RWPE2 (cell line): ENCODE data around the gene PLXNA4.

ENCODE experiments used
- ATAC-seq: fragments of 200-7000 bp; cut with Tn5 transposase; 3 replicates; pipeline ENCODE4 v1.9.1; 2021; ENCODE audit warnings: low read depth
- DNase-seq: peaks from one replicate; pipeline ENCODE4 v3.0.0-alpha.2; 2020; ENCODE audit warnings: low spot score
- H3K27ac ChIP-seq: fragments of 450-650 bp; 2 replicates; pipeline ENCODE4 v1.5.1; 2017; ENCODE audit warnings: mild to moderate bottlenecking; ENCODE audit not compliant: poor library complexity, severe bottlenecking
- H3K27me3 ChIP-seq: fragments of 250-450 bp; sonication (Bioruptor Pico); 2 replicates; pipeline ENCODE4 v1.5.1; 2021; ENCODE audit warnings: mild to moderate bottlenecking, moderate library complexity; ENCODE audit not compliant: insufficient read depth, poor library complexity, severe bottlenecking
- H3K36me3 ChIP-seq: fragments of 250-450 bp; sonication (Bioruptor Pico); 2 replicates; pipeline ENCODE4 v1.5.1; 2020; ENCODE audit warnings: low read depth, mild to moderate bottlenecking, moderate library complexity
- H3K4me1 ChIP-seq: fragments of 250-450 bp; sonication (Bioruptor Pico); 2 replicates; pipeline ENCODE4 v1.5.1; 2021; ENCODE audit warnings: mild to moderate bottlenecking, moderate library complexity; ENCODE audit not compliant: insufficient read depth, poor library complexity, severe bottlenecking
- H3K4me3 ChIP-seq: fragments of 250-450 bp; sonication (Bioruptor Pico); 2 replicates; pipeline ENCODE4 v1.5.1; 2021; ENCODE audit warnings: mild to moderate bottlenecking, moderate library complexity; ENCODE audit not compliant: severe bottlenecking
- H3K9me3 ChIP-seq: fragments of 250-450 bp; sonication (Bioruptor Pico); 2 replicates; pipeline ENCODE4 v1.5.1; 2021; ENCODE audit warnings: mild to moderate bottlenecking, moderate library complexity; ENCODE audit not compliant: severe bottlenecking
- TF ChIP-seq, protein P1 (sequence below): fragments of 450-650 bp; IDR thresholded peaks from one replicate; pipeline ENCODE4 v1.5.1; 2017; ENCODE audit warnings: mild to moderate bottlenecking, moderate library complexity; ENCODE audit not compliant: poor library complexity, severe bottlenecking

The PLXNA4 gene

DNA sequence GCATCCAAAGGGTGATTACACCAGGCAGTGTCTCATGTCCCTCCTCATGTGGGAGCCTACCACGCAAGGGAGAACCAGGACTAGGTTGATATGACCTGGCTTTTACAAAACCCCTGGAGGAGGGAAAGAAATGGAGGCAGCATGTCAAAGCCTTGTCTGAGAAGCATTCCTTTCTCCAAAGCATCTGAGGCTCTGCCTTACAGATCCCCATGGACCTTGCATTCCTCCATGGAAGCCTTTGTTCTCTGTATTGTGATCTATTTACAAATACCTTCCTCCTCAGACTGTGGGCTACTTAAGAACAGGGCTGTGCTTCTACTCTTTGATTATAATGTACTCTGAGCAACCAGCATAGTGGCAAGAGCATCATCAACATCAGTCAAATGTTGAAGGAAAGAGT is 197.0 kb downstream of the PLXNA4 start:
- Histone ChIP-seq H3K4me1 (no peaks in the 10 kb centered on the region), H3K4me3 (no peak overlapping the region), H3K27ac (no peak overlapping the region), H3K9me3 (no peaks in the 10 kb centered on the region), H3K27me3 (peaks cover 32% of the 10 kb centered on the region), H3K36me3 (no peaks in the 10 kb centered on the region)
- TF ChIP-seq, protein P1, sequence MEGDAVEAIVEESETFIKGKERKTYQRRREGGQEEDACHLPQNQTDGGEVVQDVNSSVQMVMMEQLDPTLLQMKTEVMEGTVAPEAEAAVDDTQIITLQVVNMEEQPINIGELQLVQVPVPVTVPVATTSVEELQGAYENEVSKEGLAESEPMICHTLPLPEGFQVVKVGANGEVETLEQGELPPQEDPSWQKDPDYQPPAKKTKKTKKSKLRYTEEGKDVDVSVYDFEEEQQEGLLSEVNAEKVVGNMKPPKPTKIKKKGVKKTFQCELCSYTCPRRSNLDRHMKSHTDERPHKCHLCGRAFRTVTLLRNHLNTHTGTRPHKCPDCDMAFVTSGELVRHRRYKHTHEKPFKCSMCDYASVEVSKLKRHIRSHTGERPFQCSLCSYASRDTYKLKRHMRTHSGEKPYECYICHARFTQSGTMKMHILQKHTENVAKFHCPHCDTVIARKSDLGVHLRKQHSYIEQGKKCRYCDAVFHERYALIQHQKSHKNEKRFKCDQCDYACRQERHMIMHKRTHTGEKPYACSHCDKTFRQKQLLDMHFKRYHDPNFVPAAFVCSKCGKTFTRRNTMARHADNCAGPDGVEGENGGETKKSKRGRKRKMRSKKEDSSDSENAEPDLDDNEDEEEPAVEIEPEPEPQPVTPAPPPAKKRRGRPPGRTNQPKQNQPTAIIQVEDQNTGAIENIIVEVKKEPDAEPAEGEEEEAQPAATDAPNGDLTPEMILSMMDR: no peak
- no peak for DNase-seq
- ATAC-seq: no peak

DNA sequence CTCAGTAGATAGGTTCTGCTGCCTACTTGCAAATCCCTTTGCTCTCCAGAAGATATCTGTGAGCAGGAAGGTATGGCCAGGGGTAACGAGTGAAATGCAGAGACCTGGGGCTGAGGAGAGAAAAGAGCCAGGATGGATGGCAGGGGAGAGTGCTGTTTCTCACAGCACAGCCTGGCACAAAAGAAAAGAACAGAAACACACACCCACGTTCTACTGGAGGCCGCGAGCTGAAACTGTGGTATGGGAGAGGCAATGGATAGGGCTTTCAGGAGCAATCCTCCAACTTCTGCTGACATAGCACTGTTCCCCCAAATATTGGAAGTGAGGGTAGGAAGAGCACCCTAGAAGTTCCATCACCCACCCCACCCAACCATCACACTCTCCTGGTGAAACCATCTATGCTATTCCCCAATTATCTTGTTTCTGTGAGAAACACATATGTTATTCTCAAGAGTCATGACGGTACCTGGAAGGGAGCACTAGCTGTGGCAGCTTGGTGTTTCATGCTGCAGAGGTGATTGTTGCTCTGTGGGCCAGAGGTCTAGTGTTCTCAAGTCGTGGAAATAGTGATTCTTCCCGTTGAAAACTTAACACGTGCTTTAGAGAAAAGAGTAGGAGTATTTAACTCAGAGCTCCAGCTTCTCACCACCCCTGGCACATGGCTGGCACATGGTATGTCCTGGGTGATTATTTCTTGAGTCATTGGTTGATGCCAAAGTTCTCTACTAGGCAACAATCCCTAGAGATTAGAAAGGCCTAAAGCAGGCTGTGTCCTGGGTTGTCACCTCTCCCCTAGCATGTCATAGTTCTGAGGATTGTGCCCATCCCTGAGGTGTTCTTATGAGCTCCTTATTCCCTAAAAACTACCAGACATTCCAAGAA is 198.3 kb downstream of the PLXNA4 start:
- no peak overlapping the region for H3K27ac ChIP-seq
- TF ChIP-seq, protein P1: no peak
- no peak overlapping the region for H3K4me3 ChIP-seq
- ATAC-seq: no peak
- H3K27me3 ChIP-seq: peaks cover 25% of the 10 kb centered on the region
- H3K36me3 ChIP-seq: no peaks in the 10 kb centered on the region
- no peaks in the 10 kb centered on the region for H3K9me3 ChIP-seq
- no peaks in the 10 kb centered on the region for H3K4me1 ChIP-seq
- no peak for DNase-seq

DNA sequence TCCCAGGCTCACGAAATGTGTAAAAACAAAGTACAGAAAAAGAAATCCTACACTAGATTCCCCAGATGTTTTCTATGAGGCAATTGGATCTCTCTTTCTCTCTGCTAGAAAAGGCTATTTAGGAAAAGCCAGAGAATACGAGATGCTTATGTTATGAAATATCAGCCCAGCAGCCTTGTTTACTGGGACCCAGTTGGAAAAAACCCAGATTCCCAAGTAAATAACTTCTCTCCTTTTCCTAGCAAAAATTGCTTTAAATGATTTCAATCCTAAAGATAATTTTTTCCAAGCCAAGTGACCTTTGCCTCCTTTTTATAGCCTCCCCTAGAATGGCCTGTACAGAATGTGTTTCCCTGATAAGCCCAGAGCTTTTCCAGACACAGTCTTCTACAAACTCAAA is 199.3 kb downstream of the PLXNA4 start:
- Histone ChIP-seq H3K4me1 (no peaks in the 10 kb centered on the region), H3K27me3 (peaks cover 20% of the 10 kb centered on the region), H3K27ac (no peak overlapping the region), H3K36me3 (no peaks in the 10 kb centered on the region), H3K9me3 (no peaks in the 10 kb centered on the region), H3K4me3 (no peak overlapping the region)
- ATAC-seq: no peak
- TF ChIP-seq, protein P1: no peak
- DNase-seq: no peak

DNA sequence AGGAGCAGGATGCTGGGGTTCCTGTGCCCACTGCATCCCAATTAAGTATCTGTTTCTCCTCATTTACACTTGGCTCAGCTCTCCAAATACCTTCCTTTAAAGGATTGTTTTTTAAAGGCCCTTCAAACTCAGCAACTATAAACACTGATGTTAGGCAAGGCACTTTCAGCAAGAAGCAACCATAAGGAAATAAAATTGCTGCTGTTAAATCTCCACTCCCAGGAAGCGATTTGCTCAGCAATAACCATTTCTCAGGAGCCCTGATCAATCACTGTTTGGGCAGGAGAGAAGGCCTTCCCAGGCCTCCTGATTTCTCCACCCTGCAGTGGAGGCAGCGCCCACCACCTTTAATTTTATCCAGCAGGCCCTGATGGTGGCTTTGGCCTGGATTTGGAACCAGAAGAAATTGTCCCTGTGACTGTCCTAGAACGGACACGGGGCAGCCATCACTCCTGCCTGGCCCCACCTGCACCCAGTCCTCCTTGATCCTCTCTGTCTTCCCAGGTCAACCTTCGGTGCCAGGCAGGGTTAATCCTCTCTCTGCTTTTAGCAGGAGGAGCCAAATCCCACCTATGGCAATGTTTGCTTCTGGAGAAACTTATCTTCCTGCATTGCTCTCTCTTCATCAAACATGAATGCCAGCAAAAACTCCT is 199.8 kb downstream of the PLXNA4 start:
- DNase-seq (no peak), ATAC-seq (no peak)
- H3K4me1 ChIP-seq: no peaks in the 10 kb centered on the region
- peaks cover 16% of the 10 kb centered on the region for H3K27me3 ChIP-seq
- TF ChIP-seq, protein P1: no peak
- no peaks in the 10 kb centered on the region for H3K36me3 ChIP-seq
- H3K9me3 ChIP-seq: no peaks in the 10 kb centered on the region
- H3K27ac ChIP-seq: no peak overlapping the region
- no peak overlapping the region for H3K4me3 ChIP-seq
